GM12872 (cell line): ENCODE measurements around the gene ELMOD2.

Experiments
- TF ChIP-seq, protein P1 (sequence below): IDR thresholded peaks from 3 replicates; pipeline ENCODE4 v1.5.1; 2011; ENCODE audit warnings: low read depth, mild to moderate bottlenecking, low read length, moderate library complexity; ENCODE audit not compliant: insufficient read depth

ELMOD2 gene, protein sequence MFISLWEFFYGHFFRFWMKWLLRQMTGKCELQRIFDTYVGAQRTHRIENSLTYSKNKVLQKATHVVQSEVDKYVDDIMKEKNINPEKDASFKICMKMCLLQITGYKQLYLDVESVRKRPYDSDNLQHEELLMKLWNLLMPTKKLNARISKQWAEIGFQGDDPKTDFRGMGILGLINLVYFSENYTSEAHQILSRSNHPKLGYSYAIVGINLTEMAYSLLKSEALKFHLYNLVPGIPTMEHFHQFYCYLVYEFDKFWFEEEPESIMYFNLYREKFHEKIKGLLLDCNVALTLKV

DNA sequence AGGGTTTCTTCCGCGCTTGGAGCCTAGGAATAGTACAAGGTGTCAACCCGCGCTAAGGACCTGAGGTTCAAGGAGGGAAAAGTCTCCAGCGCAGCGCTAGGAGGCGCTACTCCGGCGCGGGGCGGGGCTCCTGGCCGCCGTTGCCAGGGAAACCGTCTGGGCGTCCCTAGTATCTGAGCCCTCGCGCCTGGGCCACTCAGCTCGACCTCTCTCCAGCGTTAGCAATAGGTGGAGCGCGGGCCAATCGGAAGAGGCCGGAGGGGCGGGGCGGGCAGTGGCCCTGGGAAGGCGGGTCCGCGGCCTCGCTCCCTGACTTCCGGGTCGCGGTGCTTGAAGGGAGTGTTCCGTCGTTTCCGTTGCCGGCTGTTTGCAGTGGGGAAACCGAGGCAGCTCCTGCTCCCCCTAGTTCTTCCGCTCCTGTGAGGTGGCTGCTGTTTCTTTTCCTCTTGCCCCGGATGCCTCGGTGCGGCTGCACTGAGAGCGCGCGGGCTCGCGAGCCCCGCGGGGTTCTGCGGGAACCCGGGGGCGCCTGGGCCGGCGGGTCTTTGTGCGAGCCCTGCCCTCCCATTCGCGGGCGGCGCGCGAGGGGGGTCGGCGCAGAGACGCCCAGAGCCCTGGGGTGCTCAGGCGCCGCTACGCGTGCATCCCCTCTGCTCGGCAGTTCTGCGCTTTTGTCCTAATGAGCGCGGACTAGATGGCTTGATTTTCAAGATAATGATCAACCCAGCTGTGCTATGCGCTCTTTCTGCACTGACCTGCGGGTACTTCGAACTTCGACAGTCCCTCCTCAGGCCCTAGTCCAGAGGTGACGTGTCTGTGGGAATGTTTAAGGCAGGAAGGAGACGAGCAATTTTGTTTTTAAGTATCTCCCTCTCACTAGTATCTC is at the start of gene ELMOD2:
TSS of gene ELMOD2 (plus strand) at position 312 of the 886 bp plus-strand sequence. CDS start 1,261 bp downstream, outside the sequence.
- TF ChIP-seq, protein P1, sequence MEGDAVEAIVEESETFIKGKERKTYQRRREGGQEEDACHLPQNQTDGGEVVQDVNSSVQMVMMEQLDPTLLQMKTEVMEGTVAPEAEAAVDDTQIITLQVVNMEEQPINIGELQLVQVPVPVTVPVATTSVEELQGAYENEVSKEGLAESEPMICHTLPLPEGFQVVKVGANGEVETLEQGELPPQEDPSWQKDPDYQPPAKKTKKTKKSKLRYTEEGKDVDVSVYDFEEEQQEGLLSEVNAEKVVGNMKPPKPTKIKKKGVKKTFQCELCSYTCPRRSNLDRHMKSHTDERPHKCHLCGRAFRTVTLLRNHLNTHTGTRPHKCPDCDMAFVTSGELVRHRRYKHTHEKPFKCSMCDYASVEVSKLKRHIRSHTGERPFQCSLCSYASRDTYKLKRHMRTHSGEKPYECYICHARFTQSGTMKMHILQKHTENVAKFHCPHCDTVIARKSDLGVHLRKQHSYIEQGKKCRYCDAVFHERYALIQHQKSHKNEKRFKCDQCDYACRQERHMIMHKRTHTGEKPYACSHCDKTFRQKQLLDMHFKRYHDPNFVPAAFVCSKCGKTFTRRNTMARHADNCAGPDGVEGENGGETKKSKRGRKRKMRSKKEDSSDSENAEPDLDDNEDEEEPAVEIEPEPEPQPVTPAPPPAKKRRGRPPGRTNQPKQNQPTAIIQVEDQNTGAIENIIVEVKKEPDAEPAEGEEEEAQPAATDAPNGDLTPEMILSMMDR: peak; percentile 94

DNA sequence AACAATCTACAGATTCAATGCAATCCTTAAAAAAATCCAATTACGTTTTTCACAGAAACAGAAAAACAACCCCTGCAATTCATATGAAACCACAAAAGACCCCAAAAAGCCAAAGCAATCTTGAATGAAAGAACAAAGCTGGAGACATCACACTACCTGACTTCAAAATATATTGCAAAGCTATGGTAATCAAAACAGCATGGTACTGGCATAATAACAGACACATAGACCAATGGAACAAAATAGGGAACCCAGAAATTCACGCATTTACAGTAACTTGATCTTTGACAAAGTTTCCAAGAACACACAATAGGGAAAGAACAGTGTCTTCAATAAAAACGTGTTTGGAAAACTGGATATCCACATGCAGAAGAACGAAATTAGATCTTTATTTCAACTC is 40.5 kb upstream of the ELMOD2 start:
- TF ChIP-seq, protein P1: no peak

DNA sequence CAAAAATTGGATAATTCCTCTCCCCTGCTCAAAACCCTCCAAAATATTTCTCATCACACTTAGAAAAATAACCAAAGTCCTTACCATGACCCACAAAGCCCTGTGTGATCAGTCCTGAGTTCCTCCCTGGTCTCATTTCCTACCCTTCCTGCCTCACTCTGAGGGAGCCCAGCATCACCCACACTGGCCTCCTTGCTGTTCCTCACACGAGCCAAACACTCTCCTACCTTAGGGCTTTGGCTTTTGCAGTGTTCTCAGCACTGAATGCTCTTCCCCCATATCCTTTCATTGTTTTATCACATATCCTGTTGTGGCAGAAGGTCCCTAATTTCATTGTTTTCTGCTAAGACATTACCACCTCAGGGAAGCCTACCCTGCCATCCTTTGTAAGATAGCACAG is 38.0 kb upstream of the ELMOD2 start:
- TF ChIP-seq, protein P1: no peak

DNA sequence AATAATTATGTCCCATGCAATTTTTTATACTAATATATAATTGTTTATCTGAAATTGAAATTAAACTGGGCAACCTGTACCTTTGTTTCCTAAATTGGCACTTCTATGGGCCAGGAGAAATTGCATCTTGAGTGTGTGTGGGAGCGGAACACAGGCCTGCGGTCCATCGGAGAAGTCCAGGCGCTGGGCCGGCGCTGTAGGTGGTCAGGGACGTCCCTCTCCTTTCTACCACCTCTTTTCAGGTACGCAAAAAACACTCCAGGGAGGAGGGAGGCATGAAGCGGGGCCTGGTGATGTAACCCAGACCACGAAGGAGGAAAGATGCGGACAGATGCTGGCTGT is 26.6 kb upstream of the ELMOD2 start:
- TF ChIP-seq, protein P1: no peak

DNA sequence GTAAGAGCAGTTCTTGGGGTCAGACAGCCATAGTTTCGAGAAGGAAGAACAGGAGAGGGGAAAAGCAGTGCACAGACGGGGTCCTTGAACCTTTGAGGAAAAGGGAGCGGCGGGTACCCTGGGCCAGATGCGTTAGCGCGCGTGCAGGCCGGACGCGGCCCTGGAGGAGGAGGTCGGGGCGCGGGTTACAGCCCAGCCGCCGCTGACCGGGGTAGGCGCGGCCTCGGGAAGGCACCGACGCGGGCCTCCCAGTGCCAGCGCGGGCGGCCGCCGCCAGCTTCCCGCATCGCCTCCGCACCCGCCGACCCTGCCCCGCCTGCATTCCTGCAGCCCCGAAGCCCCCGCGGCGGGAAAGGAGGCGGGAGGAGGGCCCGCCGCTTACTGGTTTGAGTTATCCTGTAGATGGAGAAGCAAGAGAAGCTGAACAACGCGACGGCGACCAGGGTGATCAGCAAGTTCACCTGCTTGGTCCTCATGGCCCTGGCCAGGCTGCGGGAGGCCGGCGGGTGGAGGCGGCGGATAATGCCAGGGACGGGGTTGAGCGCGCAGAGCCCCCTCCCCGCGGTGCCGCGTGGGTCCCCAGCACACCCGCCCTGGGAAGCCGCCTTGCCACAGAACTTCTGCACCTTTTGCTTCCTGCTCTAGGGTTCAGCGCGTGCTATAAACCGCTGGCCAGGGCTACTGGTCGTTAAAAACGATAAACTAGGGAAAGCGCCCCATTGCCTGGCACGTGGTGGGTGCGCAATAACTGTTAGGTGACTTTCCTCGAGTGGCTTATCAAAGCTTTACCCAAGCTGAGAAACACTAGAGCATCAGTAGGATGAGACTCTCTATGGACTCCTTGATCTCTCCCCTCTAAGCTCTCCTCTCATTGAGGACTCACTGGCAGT is 26.0 kb upstream of the ELMOD2 start, which contains the start of gene MGAT4D:
TSS of gene MGAT4D (minus strand) at position 547 of the 890 bp plus-strand sequence. CDS start at position 476, 71 bp downstream.
- TF ChIP-seq, protein P1: no peak

DNA sequence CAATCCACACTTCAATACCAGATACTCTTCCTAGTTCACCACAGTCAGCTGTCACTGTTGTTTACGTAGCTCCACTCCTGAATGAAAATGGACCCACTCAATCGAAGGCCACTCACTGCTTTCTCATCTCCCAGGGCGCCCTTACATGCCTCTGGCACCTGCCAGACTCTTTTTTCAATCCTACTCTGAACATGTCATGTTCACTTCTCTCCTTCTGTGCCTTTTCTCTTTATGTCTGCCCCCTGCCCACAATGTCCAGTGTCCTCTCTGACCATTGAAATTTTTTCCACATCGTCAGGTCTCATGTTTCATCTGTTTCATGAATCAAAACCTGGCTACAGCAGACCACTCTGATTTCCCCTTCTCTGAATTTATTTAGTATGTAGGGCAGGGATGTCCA is 24.6 kb upstream of the ELMOD2 start:
- TF ChIP-seq, protein P1: no peak
